Activated gamma-delta T cell treated with Interleukin-2 at 50 U/mL for 16 hours (primary cell): Measurements from ENCODE around the gene PHYKPL.
"Not testable (repeated sequence)": the region's sequence is repeated elsewhere in the genome, so short reads cannot be mapped to it uniquely, and the experiment has no call there.

Experiments
- DNase-seq: peaks from one replicate; pipeline ENCODE4 v3.0.0-alpha.2; 2020

The PHYKPL gene

DNA sequence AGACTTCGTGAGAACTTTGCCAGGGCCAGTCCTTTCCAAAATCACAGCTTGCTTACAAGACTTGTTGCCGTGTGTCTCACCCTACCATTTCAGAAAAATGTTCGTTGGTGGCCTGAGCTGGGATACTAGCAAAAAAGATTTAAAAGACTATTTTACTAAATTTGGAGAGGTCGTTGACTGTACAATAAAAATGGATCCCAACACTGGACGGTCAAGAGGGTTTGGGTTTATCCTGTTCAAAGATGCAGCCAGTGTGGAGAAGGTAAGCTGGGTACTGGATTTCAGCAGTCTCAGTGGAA, 26.9 kb downstream of the PHYKPL start:
- no peak for DNase-seq

DNA sequence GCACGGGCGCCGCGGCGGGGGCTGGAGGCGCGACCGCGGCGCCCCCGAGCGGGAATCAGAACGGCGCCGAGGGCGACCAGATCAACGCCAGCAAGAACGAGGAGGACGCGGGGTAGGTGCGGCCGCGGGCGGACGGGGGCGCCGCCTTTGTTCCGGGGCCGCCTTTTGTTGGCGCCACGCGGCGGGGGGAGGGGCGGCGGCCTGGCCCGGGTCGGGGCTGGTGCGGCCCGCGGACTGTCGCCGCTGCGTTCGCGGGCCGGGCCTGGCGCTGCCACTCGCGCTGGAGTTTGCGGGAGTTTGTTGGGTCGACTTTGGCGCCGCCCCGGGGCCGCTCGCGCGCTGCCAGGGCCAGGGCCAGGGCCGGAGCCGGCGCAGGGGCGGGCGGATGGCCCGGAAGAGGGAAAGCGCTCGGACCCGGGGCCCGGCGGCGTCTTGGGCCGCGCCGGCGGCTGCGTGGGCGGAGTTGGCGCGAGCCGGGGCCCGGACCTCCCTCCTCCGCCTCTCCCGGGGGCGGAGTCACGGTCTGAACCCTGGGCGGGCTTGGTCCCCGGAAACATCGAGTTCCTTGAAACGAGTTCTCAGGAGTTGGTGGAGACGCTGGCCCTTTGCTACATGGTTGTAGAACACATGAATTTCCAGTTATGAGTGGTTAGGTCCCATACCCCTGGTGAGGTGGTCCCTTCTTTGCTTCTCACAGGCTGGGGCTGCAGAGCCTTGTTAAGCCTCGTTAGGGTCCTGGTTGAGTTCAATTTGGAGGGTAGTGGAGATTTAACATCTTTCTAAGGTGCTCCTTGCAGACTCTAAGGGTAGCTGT, 27.5 kb downstream of the PHYKPL start:
- peak; percentile 66 for DNase-seq

DNA sequence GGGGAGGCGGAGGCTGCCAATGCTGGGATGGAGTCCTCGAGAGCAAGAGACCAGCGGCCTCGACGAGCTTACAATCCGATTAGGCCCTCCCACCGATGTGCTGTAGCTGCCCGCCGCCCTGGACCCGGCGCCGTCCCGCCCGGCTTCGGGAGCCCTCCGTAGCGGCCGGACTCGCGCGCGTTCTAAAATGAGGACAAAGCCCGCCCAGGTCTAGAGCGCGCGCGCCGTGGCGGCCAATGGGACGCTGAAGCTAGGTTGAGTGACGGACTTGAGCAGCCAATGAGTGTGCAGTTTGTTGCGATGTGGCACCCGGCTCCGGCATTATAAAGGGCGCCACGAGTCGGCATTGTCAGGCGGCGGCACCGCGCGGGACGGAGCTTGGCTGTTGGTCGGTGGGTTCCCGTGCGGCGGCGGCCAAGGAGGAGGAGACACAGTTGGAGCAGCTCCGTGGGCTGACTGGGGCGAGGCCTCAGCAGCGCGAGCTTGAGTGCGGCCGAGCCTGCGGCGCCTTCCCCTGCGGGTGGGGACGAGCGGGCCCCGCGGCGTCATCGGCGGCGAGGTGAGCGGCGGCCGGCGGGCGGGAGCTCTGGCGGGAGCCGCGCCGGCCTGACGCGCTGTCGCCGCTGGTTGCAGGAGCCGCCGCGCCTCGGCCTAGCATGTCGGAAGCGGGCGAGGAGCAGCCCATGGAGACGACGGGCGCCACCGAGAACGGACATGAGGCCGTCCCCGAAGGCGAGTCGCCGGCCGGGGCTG, 28.2 kb downstream of the PHYKPL start, which contains the start of gene HNRNPAB:
HNRNPAB (plus strand) TSS at position 352 of the 753 bp plus-strand sequence; CDS start at position 657, 305 bp downstream.
- peak; percentile 95 for DNase-seq

DNA sequence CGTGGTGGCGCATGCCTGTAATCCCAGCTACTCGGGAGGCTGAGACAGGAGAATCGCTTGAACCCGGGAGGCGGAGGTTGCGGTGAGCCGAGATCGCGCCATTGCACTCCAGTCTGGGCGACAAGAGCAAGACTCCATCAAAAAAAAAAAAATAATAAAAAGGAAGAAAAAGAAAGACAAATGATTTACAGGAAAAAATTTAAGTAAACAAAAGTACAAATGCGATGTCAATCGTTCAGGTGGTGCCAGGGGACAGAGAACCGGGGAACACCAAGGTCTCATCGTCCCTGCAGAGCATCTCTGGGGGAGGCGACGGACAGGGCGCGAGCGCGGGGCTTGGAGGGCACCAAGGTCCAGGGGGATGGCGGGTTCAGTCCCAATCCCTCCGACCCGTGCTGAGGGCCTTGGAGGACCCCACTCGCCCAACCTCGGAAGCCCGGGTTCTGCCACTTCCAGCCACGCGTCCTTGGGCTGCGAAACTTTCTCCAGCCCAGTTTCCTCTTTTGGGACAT, 28.9 kb downstream of the PHYKPL start:
- DNase-seq = no peak

DNA sequence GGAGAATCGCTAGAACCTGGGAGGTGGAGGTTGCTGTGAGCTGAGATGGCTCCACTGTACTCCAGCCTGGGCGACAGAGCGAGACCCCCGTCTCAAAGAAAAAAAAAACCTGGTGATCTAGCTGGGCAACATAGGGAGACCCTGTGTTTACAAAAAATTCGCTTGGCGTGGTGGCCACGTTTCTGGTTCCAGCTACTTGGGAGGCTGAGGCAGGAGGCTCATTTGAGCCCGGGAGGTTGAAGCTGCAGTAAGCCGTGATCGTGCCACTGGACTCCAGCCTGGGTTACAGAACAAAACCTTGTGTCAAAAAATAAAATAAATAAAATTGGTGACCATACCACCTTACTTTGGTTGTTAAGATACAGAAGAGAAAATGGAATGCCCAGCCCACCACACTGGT, 30.1 kb downstream of the PHYKPL start:
- no peak for DNase-seq

DNA sequence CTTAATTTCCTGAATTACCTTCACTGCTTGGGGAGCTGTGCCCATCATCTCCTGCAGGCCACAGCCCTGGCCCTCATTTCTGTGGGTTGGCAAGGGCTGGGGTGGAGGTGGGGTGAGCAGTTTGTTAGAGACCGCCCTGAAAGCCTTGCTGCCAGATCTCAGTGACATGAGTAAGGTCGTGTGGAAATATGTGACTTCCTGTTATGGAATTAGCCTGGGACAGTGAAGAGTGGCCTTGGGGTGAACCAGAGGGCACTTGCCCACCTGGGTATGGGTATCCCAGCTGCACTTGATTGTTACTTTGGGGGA, 30.7 kb downstream of the PHYKPL start:
- no peak for DNase-seq

DNA sequence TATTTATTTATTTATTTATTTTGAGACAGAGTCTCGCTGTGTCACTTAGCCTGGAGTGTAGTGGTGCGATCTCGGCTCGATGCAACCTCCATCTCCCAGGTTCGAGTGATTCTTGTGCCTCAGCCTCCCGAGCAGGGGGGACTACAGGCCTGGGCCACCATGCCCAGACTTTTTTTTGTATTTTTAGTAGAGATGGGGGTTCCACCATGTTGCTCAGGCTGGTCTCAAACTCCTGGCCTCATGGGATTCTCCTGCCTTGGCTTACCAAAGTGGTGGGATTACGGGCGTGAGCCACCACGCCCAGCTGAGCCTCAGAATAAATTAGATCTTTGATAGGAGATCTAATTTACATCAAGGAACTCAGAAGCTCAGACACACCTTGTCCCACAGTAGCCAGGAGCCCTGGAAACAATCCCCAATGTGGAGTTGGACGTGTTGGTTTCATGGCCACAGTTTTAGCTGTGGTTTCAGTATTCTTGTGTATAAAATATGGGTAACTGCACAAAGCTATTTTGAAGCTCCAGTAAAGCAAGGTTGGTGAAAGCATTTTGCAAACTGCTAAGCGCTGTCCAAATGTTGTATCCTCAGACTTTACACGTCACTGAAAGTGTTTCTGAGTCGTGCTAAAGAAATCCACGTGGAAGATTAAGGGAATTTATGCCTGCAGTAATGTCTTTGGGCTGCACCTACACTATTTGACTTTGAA, 31.2 kb downstream of the PHYKPL start:
- DNase-seq = no peak

DNA sequence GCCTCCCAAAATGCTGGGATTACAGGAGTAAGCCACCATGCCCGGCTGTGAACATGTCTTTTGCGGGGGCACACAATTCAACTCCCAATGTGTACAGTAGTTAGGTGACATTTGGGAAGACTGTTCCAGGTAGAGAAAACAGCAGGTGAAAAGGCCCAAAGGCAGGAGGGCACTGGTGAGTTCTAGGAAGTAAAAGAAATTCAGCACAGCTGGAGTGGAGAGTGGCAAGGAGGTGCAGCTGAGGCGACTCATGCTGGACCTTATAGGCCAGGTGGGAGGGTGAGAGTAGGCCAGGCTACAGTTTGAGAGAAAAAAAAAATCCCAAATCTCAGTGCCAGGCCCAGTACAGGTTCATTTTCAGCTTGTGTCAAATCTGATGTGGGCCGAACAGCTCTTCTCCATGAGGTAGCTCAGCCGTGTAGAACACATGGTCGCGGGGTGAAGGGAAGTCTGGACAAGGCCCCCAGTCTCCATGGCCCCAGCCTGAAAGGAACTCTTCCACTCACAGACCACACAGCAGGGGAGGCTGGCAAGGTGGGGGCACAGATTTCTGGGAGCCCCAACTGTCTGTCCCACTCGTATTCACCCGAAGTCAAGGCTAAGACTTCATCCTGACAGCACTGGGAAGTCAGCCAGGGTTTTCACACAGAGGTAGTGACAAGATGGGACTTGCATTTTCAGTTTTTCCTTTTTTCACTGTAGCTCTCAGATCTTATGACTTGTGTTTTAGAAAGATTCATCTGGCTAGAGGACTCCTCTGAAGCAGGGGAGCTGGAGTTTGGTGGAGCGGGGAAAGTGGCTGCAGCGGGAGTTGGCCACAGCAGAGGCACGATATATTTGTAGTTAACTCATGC, 32.8 kb downstream of the PHYKPL start:
- no peak for DNase-seq

DNA sequence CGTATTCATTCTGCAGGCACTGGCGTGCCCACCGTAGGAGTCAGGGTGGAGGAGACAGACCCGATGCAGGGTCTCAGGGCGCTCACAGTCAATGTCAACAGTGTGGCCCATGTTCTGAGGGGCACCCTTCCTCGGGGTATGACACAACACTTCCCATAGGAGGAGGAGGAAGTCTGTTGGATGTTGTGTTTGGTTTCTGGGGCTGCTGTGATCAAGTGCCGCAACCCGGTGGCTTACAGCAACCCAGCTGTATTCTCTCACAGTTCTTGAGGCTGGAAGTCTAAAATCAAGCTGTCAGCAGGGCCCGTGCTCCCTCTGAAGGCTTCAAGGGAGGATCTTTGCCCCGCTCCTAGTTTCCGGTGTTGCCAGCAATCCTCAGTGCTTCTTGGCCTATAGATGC, 33.9 kb downstream of the PHYKPL start:
- DNase-seq = no peak

DNA sequence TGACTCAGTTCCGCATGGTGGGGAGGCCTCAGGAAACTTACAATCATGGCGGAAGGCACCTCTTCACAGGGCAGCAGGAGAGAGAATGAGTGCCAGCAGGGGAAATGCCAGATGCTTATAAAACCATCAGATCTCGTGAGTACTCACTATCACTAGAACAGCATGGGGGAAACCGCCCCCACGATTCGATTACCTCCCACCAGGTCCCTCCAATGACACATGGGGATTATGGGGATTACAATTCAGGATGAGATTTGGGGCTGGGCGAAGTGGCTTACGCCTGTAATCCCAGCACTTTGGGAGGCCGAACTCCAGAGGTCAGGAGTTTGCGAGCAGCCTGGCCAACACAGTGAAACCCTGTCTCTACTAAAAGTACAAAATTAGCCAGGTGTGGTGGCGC, 34.5 kb downstream of the PHYKPL start:
- DNase-seq = not testable (repeated sequence)

DNA sequence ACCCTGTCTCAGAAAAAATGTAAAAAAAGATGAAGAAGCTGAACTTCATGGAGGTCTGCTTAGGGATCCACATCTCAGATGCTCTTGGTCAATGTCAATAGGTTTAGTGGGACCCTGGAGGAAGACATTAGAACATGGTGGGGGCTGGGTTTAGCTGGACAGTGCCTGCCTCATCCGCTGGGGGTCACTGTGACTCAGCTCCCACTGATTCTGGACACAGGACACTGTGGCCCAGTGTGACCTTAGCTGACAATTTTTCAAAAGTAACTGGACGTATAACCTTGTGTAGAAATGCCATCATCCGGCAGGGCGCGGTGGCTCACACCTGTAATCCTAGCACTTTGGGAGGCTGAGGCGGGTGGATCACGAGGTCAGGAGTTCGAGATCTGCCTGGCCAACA, 35.6 kb downstream of the PHYKPL start:
- no peak for DNase-seq

DNA sequence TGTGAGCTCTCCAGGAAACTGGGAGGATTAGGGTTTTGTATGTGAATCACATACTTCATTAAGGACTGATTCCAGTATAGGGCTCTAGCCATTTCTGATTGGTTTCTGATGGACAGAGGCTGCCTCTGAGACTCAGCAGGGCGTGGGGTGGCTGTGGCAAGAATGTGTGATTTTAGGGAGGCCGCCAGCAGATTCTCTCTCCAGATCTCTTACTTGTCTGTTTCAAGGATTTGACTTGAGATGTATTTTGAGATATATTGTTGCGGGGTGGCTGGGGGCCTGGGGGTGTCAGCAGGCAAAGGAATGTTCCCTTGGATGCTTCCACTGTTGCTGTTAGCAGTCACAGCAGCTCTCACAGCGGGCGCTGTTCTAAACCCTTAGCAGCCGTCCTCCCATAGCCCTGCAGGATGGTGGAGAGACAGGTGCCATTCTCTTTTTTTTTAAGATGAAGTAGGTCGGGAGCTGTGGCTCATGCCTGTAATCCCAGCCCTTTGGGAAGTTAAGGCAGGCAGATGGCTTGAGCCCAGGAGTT, 36.3 kb downstream of the PHYKPL start:
- DNase-seq = no peak

DNA sequence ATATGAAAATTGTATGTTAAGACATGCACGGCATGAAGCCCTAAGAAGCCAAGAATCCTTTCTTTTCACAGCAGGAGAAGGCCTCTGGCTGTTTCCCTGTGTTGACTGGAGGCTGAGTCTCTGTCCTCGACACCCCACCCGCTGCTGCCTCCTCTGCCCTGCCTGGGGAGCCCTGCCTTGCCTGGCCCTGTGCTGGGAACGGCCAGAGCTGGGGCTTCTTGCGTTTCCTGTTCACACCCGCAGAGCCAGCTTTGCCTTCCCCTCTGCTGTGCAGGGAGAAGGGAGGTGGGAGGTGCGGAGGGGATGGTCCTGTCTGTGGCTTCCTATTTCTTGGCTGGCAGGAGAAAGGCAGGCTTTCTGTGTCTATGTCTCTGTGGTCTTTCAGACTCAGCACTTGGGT, 38.6 kb downstream of the PHYKPL start:
- DNase-seq = no peak

DNA sequence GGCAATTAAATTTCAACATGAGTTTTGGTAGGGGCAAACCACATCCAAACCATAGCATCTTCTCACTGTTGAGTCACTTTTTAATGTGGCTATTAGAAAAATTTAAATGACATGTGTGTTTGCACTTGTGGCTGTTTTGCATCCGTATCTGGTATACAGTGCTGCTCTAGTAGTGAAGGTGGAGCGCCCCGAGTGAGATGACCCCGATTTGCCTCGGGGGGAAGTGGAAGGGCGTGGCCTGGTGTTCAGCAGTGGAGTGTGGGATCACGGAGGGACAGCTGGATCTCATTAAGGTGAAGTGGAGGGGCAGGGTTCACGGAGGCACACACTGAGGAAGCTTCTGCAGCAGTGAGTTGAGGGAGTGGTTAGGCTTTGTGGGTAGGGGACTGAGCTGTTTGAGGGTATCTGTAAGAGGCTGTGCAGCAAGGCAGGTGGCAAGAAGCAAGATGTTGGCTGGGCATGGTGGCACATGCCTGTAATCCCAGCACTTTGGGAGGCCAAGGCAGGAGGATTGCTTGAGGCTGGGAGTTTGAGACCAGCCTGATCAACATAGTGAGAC, 39.3 kb downstream of the PHYKPL start:
- no peak for DNase-seq

DNA sequence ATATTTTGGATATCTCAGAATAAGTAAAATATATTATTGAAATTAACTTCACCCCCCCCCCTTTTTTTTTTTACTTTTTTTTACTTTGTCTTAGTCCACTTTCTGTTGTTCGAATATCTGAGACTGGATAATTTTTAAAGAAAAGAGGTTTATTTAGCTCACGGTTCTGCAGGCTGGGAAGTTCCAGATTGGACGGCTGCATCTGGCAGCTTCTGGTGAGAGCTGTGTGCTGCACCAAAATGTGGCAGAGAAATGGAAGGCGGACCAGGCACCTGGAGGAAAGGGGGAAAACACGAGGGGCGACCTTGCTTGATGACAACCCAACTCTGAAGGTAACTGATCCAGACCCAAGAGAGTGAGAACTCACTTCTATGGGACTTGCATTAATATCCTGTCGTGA, 39.8 kb downstream of the PHYKPL start:
- no peak for DNase-seq

DNA sequence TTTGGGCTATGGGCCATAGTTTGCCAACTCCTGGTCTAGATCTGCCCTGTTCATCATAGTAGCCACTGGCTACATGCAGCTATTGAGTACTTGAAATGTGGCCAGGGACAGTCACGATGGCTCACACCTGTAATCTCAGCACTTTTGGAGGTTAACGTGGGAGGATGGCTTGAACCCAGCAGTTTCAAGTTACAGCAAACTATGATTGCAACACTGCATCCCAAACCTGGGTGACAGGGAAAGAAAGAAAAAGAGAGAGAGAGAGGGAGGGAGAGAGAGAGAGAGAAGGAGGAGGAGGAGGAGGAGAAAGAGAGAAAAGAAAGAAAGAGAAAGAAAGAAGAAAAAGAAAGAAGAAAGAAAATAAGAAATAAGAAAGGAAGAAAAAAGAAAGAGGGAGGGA, 40.4 kb downstream of the PHYKPL start:
- DNase-seq = no peak

DNA sequence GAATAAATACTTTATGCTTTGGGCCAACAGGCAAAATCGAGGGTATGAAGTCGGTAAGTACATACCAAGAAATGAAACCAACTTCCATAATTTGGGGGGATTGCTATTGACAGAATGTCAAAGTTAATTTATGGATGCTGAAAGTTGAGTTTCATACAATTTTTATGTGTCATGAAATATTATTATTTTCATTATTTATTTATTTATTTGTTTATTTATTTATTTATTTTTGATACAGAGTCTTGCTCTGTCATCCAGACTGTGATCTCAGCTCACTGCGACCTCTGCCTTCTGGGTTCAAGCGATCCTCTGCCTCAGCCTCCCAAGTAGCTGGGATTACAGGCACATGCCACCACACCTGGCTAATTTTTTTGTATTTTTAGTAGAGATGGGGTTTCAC, 40.9 kb downstream of the PHYKPL start:
- no peak for DNase-seq

DNA sequence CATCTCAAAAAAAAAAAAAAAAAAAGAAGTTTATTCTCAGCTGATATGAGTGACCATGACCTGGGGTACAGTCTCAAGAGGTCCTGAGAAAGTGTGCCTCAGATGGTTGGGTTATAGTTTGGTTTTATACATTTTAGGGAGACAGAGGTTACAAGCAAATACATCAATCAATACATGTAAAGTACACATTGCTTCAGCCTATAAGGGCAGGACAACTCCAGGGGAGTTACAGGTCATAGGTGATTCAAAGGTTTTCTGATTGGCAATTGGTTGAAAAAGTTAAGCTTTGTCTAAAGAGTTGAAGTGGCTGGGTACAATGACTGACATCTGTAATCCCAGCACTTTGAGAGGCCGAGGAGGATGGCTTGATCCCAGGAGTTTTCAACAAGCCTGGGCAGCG, 43.2 kb downstream of the PHYKPL start:
- no peak for DNase-seq

DNA sequence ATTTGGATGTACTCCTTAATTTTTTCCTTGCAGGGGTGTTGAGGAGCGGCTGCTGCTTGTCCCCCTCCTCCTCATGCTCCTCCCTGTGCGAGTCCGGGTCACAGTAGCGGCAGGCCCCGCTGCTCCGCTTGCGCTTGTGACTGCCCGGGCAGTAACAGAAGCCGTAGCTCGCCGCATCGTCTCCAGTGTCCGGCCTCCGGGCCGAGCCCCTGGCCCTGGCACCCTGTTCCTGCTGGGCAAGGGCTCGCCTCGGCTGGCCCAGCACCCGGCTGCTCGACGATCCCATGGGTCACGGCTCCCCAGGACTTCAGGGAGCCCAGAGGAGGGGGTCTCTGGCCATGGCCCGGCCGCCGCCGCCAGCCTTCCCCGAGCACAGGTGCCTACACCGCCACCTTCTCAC, 45.6 kb downstream of the PHYKPL start, which contains the start of gene GMCL2:
GMCL2 (minus strand) TSS at position 358 of the 400 bp plus-strand sequence; CDS start at position 286, 72 bp downstream.
- no peak for DNase-seq

DNA sequence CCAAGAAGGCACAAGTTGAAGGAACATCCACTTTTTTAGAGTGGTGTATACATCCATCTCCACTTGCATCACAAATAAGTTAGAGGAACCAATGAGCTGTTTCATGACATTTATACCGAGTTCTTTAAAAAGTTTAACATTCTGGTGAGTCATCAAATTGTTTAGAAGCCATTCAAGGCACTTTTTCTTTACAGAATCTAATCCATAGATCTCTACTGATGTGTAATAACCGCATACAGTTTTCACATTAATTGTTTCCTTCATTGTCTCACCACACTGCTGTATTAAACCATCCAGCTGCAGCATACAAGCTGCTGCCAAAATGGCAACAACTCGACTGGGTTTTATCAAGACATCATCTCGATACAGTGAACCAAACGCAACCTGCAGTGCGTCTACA, 46.2 kb downstream of the PHYKPL start:
- no peak for DNase-seq

DNA sequence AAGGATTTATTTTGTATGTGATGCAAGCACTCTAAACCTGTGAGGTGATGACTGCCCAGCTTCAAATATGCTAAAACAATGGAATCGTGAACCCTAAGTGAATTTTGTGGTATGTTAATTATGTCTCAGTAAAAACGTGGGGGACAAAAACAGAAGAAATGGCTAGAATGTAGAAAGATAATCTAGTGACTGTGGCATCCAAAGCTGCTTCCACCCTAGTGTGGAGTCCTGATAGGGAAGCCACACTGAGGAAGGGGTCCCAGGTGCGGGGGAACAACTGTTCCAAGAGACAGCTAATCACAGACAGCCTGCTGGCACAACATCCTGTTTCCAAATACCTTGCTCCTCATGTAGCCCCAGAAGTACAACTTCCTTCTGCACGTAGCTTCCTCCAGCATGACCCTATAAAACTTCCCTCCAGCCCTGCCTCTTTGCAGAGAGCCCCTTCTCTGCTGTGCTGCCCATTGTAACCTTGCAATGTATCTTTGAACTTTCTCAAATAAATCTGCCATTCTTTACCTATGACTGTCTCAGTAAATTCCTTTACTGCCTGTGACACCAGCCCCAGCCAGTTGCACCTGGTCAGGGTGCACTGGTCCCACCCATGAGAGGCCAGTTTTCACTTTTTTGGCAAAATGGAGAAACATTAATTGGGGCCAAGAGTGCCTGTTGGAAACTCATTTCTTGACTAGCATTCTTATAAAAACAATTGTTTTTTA, 50.3 kb downstream of the PHYKPL start:
- no peak for DNase-seq
